ENCODE data around the gene CAPZB.

CAPZB gene

DNA sequence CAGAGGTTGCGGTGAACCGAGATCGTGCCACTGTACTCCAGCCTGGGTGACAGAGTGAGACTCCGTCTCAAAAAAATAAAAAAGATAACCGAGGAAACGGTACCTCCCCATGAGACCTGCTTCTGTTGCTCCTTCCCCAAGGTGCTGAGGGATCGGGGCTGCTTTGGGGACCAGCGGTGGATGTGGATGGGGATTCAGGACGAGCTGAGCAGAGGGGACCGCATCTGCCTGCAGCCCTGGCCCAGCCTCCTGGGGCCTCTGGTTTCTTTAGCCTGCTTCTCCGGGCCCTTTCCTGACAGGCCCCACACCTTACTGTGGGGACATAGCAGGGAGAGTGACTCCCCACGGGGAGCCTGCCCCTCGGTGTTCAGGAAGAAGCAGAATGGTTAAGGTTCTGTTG, 156.2 kb downstream of the CAPZB start:
- TF ChIP-seq CTCF (IDR thresholded peaks at IDR 0.05; ENCODE audit: low read length) (no peak), EZH2 (IDR thresholded peaks at IDR 0.05; ENCODE audit: borderline replicate concordance, low read length) (no peak)
- Histone ChIP-seq H3F3A (ENCODE audit: insufficient read depth, low read length) (no peaks in the 10 kb centered on the region), H4K20me1 (ENCODE audit: insufficient read depth, low read length) (no peaks in the 10 kb centered on the region), H3K9ac (ENCODE audit: low read length) (no peak overlapping the region), H3K36me3 (ENCODE audit: insufficient read depth, low read length) (peaks cover 8% of the 10 kb centered on the region), H3K27ac (ENCODE audit: low read depth, low read length, poor library complexity, severe bottlenecking) (no peak overlapping the region), H3K9me2 (ENCODE audit: low read depth, low read length) (no peaks in the 10 kb centered on the region), H3K79me2 (ENCODE audit: insufficient read depth, low read length) (no peaks in the 10 kb centered on the region), H3K4me3 (ENCODE audit: low read depth, low read length, poor library complexity, severe bottlenecking) (no peak overlapping the region), H2AFZ (ENCODE audit: low read length) (no peak overlapping the region), H3K4me1 (ENCODE audit: insufficient read depth, low read length, severe bottlenecking) (peaks cover 13% of the 10 kb centered on the region), H3K9me3 (ENCODE audit: low read length) (no peaks in the 10 kb centered on the region), H3K27me3 (ENCODE audit: insufficient read depth, low read length) (no peaks in the 10 kb centered on the region), H3K4me2 (ENCODE audit: low read length) (no peak overlapping the region)

- TF ChIP-seq CTCF (IDR thresholded peaks at IDR 0.05; ENCODE audit: low read length) = no peak
- H2AFZ ChIP-seq (ENCODE audit: low read length) = no peak overlapping the region
- H3K36me3 ChIP-seq (ENCODE audit: insufficient read depth, low read length) = peaks cover 8% of the 10 kb centered on the region
Observed at GRCh38 chr1:19328486-19328885, 156.9 kb downstream of the CAPZB start.

DNA sequence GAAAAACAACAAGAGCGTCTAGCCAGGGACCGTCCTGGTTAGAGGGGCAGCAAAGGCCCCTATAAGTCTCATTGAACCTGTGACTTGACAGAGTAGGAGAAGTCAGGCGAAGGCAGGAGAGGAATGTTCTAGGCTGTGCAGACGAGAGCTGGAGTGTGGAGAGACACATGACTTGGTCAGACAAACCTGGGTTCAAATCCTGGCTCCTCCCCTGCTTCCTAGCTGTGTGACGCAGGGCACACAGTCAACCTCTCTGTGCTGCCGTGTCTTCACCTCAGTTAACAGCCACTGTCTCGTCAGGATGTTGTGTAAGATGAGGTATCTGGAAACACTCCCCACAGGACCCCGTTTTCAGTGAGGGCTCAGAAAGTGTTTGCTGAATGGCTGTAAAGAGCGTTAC, 157.6 kb downstream of the CAPZB start:
- H3K27me3 ChIP-seq (ENCODE audit: insufficient read depth, low read length) = no peaks in the 10 kb centered on the region
- TF ChIP-seq CTCF (IDR thresholded peaks at IDR 0.05; ENCODE audit: low read length) (no peak), EZH2 (IDR thresholded peaks at IDR 0.05; ENCODE audit: borderline replicate concordance, low read length) (no peak)
- H3K9me2 ChIP-seq (ENCODE audit: low read depth, low read length) = no peaks in the 10 kb centered on the region
- peaks cover 8% of the 10 kb centered on the region for H3K36me3 ChIP-seq (ENCODE audit: insufficient read depth, low read length)
- H4K20me1 ChIP-seq (ENCODE audit: insufficient read depth, low read length) = no peaks in the 10 kb centered on the region
- no peaks in the 10 kb centered on the region for H3K9me3 ChIP-seq (ENCODE audit: low read length)
- H3K4me3 ChIP-seq (ENCODE audit: low read depth, low read length, poor library complexity, severe bottlenecking) = no peak overlapping the region
- no peak overlapping the region for H3K9ac ChIP-seq (ENCODE audit: low read length)
- H3K27ac ChIP-seq (ENCODE audit: low read depth, low read length, poor library complexity, severe bottlenecking) = no peak overlapping the region
- peaks cover 13% of the 10 kb centered on the region for H3K4me1 ChIP-seq (ENCODE audit: insufficient read depth, low read length, severe bottlenecking)
- H3F3A ChIP-seq (ENCODE audit: insufficient read depth, low read length) = no peaks in the 10 kb centered on the region
- no peaks in the 10 kb centered on the region for H3K79me2 ChIP-seq (ENCODE audit: insufficient read depth, low read length)
- H2AFZ ChIP-seq (ENCODE audit: low read length) = no peak overlapping the region
- no peak overlapping the region for H3K4me2 ChIP-seq (ENCODE audit: low read length)

More at GRCh38 chr1:19328486-19328885, 156.9 kb downstream of the CAPZB start:
- H3K9ac ChIP-seq (ENCODE audit: low read length) = no peak overlapping the region
- no peak overlapping the region for H3K27ac ChIP-seq (ENCODE audit: low read depth, low read length, poor library complexity, severe bottlenecking)
- no peaks in the 10 kb centered on the region for H3F3A ChIP-seq (ENCODE audit: insufficient read depth, low read length)
- no peaks in the 10 kb centered on the region for H3K79me2 ChIP-seq (ENCODE audit: insufficient read depth, low read length)
- H3K4me3 ChIP-seq (ENCODE audit: low read depth, low read length, poor library complexity, severe bottlenecking) = no peak overlapping the region
- no peak overlapping the region for H3K4me2 ChIP-seq (ENCODE audit: low read length)
- H3K27me3 ChIP-seq (ENCODE audit: insufficient read depth, low read length) = no peaks in the 10 kb centered on the region
- no peaks in the 10 kb centered on the region for H3K9me3 ChIP-seq (ENCODE audit: low read length)
- H3K9me2 ChIP-seq (ENCODE audit: low read depth, low read length) = no peaks in the 10 kb centered on the region
- peaks cover 13% of the 10 kb centered on the region for H3K4me1 ChIP-seq (ENCODE audit: insufficient read depth, low read length, severe bottlenecking)
- H4K20me1 ChIP-seq (ENCODE audit: insufficient read depth, low read length) = no peaks in the 10 kb centered on the region

Data from OCI-LY1 (cell line).